Measurements from ENCODE around the gene KNG1. TPM values are rescaled to one million over a fixed set of nuclear protein-coding genes. Genes with fewer than 3 reads are reported as not detected.

KNG1 gene
- total and polyA plus RNA-seq, 2 of the 8 experiments (the other 6 are each of a cell fraction or from before 2014, with no cell fraction given), result 0.05 TPM; not detected in 1

- Histone ChIP-seq H3K23me2 (ENCODE audit: low read depth, low read length) (no peaks in the 10 kb centered on the region; the same call in 1 of the 2 replicates), H4K20me1 (replicated peaks in 1 of 2; ENCODE audit: control insufficient read depth in 1 of 2, insufficient read depth in 2 of 2, low read length in 2 of 2) (no peaks in the 10 kb centered on the region), H3K36me3 (ENCODE audit: control insufficient read depth in 2 of 4, insufficient read depth in 4 of 4, low read length in 3 of 4) (no peaks in the 10 kb centered on the region), H2BK15ac (ENCODE audit: low read length) (no peak overlapping the region; the same call in 1 of the 2 replicates), H3K27me3 (replicated peaks in 1 of 4; ENCODE audit: control insufficient read depth in 3 of 4, extremely low read depth in 1 of 4, insufficient read depth in 3 of 4, low read length in 3 of 4) (no peaks in the 10 kb centered on the region), H2BK5ac (ENCODE audit: low read depth, low read length) (no peak overlapping the region), H3K9ac (replicated peaks in 1 of 4; ENCODE audit: extremely low read depth in 1 of 4, low read depth in 3 of 4, low read length in 3 of 4) (no peak overlapping the region), H2BK12ac (ENCODE audit: low read depth, low read length) (no peak overlapping the region; the same call in 1 of the 2 replicates), H3K9me3 (ENCODE audit: insufficient read depth in 2 of 2, low read depth in 1 of 2, low read length in 1 of 2) (no peaks in the 10 kb centered on the region), H3K4me2 (ENCODE audit: insufficient read depth in 1 of 2, low read depth in 2 of 2, low read length in 2 of 2) (no peak overlapping the region), H3K18ac (ENCODE audit: extremely low read depth, low read length) (no peak overlapping the region), H3K4me3 (ENCODE audit: extremely low read depth in 1 of 4, insufficient read depth in 2 of 4, low read depth in 3 of 4, low read length in 4 of 4) (no peak overlapping the region), H2AK5ac (ENCODE audit: low read depth, low read length) (no peak overlapping the region), H3K23ac (ENCODE audit: insufficient read length) (peak overlapping the region; percentile 47), H3K79me2 (ENCODE audit: control insufficient read depth in 1 of 2, insufficient read depth in 2 of 2, low read length in 2 of 2) (no peaks in the 10 kb centered on the region), H3K27ac (ENCODE audit: low read depth, low read length) (no peak overlapping the region), H2BK20ac (ENCODE audit: low read length) (no peak overlapping the region), H4K5ac (ENCODE audit: insufficient read length, low read depth, low read length) (no peak overlapping the region), H2BK120ac (replicated peaks; ENCODE audit: low read depth, low read length) (no peak overlapping the region), H2AFZ (ENCODE audit: low read length) (0 out of 2 replicates have a peak overlapping the region, but pooled peaks have one; percentile 62), H3K4ac (replicated peaks; ENCODE audit: insufficient read length, low read depth, low read length) (no peak overlapping the region), H3K79me1 (ENCODE audit: low read depth, low read length) (no peaks in the 10 kb centered on the region), H4K91ac (replicated peaks; ENCODE audit: insufficient read length, low read length) (peak overlapping the region; percentile 42), H3K56ac (replicated peaks; ENCODE audit: insufficient read length, low read depth, low read length) (no peak overlapping the region), H4K8ac (ENCODE audit: extremely low read depth, insufficient read depth, low read length) (no peak overlapping the region), H3K4me1 (replicated peaks in 1 of 4; ENCODE audit: control insufficient read depth in 3 of 4, insufficient read depth in 4 of 4, low read length in 3 of 4) (no peaks in the 10 kb centered on the region), H3K14ac (ENCODE audit: insufficient read length) (no peak overlapping the region)
- ChIA-PET POLR2A (ENCODE audit: partially characterized antibody) (interaction anchor here (0.6 to 2.1 kb wide), 2 partner anchors 11 to 488 kb away, joined by 4 read pairs; no protein-coding TSS in a partner anchor), CTCF (ENCODE audit: partially characterized antibody) (interaction anchor here (1.2 to 1.7 kb wide), 3 partner anchors 8 to 64 kb away, joined by 3 to 5 read pairs (median 4); no protein-coding TSS in a partner anchor)
- DNase-seq (ENCODE audit: low read depth in 1 of 2, low spot score in 2 of 2) (no peak), FAIRE-seq (no peak)
- TF ChIP-seq POLR2A (IDR thresholded peaks at IDR 0.05; ENCODE audit: control extremely low read depth in 1 of 2, low read depth in 2 of 2, low read length in 2 of 2), result no peak
- TF ChIP-seq YY1 (IDR thresholded peaks at IDR 0.05; ENCODE audit: low read depth, low read length), result no peak
- no peak for TF ChIP-seq HDAC2 (IDR thresholded peaks at IDR 0.05; ENCODE audit: borderline replicate concordance in 1 of 2, low read depth in 2 of 2, low read length in 2 of 2)
- no peak for TF ChIP-seq GTF2F1 (IDR thresholded peaks at IDR 0.05; ENCODE audit: borderline replicate concordance, low read depth, low read length)
- no peak for TF ChIP-seq CEBPB (IDR thresholded peaks at IDR 0.05; ENCODE audit: low read depth, low read length)
- no peak for TF ChIP-seq BRCA1 (IDR thresholded peaks at IDR 0.05; ENCODE audit: low read depth, low read length)
- TF ChIP-seq SIN3A (conservative IDR thresholded peaks at IDR 0.05 in 1 of 2, IDR thresholded peaks at IDR 0.05 in 1 of 2; ENCODE audit: low read depth in 1 of 2, low read length in 2 of 2), result no peak
- TF ChIP-seq RAD21 (IDR thresholded peaks at IDR 0.05 in 1 of 2, conservative IDR thresholded peaks at IDR 0.05 in 1 of 2; ENCODE audit: low read depth in 2 of 2, low read length in 2 of 2), result no peak
- no peak for TF ChIP-seq RBBP5 (IDR thresholded peaks at IDR 0.05; ENCODE audit: borderline replicate concordance, low read depth, low read length)
- TF ChIP-seq EGR1 (IDR thresholded peaks at IDR 0.05; ENCODE audit: borderline replicate concordance, low read depth, low read length), result no peak
- no peak for TF ChIP-seq CHD1 (IDR thresholded peaks at IDR 0.05; ENCODE audit: low read depth, low read length)
- no peak for TF ChIP-seq SP2 (IDR thresholded peaks at IDR 0.05; ENCODE audit: low read length)
- TF ChIP-seq SP1 (IDR thresholded peaks at IDR 0.05; ENCODE audit: low read depth, low read length), result no peak
- TF ChIP-seq ATF2 (IDR thresholded peaks at IDR 0.05; ENCODE audit: low read length), result no peak
These were observed 38.6 kb upstream of the KNG1 start for GRCh38 chr3:186678604-186679003.

Data from H1 (cell line).